CD4-positive, alpha-beta T cell treated with Interleukin-4 for 1 hour (primary cell): ENCODE measurements around the gene WDFY1.
"Not testable (repeated sequence)": the region's sequence is repeated elsewhere in the genome, so short reads cannot be mapped to it uniquely, and the experiment has no call there.

Source experiments
- DNase-seq, 2 donors: peaks; one replicate each; pipeline ENCODE4 v3.0.0-alpha.2; 2020 to 2022

The WDFY1 gene

DNA sequence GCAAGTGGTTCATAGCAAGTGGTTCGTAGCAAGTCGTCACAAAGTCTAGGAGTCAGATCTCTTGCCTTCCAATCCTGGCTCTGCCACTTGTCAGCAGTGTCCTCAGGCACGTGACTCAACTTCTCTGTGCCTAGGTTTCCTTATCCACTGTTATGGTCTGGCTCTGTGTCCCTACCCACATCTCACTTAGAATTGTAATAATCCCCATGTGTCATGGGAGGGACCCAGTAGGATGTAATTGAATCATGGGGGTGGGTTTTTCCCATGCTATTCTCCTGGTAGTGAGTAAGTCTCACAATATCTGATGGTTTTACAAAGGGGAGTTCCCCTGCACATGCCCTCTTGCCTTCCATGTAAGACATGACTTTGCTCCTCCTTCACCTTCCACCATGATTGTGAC lies 55.9 kb downstream of the WDFY1 start:
- DNase-seq = no peak

DNA sequence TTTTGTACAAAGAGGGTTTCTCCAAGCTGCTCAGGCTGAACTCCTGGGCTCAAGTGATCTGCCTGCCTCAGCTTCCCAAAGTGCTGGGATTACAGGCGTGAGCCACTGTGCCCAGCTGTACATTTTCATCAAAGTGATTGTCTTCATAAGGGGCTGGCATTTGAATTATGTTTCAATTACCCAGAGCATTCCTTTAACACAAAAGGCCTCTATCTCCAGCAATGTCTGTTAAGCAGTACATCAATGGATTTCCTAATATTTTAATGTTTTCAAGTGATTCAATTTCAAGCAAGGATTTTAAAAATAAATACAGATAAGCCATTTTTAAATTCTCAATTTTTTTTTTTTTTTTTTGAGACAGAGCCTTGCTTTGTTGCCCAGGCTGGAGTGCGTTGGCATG lies 56.9 kb downstream of the WDFY1 start:
- no peak for DNase-seq

GRCh38 chr2:223887127-223887526 lies 58.0 kb downstream of the WDFY1 start:
- no peak for DNase-seq

GRCh38 chr2:223886726-223887125 lies 58.4 kb downstream of the WDFY1 start:
- DNase-seq = no peak

GRCh38 chr2:223884399-223884798 lies 60.7 kb downstream of the WDFY1 start:
- DNase-seq = no peak

DNA sequence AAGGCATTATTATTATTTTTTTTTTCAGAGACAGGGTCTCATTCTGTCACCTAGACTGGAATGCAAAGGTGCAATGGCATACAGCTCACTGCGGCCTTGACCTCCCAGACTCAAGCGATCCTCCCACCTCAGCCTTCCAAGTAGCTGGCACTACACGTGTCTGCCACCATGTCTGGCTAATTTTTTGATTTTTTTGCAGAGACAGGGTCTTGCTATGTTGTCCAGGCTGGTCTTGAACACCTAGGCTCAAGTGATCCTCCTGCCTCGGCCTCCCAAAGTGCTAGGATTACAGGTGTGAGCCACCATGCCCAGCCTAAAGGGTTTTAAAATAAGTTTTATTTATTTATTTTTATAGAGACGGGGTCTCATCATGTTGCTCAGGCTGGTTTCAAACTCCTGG lies 62.4 kb downstream of the WDFY1 start:
- no peak for DNase-seq

GRCh38 chr2:223880796-223881195 lies 64.3 kb downstream of the WDFY1 start:
- DNase-seq = no peak

GRCh38 chr2:223877721-223878410 lies 67.3 kb downstream of the WDFY1 start:
- no peak for DNase-seq

DNA sequence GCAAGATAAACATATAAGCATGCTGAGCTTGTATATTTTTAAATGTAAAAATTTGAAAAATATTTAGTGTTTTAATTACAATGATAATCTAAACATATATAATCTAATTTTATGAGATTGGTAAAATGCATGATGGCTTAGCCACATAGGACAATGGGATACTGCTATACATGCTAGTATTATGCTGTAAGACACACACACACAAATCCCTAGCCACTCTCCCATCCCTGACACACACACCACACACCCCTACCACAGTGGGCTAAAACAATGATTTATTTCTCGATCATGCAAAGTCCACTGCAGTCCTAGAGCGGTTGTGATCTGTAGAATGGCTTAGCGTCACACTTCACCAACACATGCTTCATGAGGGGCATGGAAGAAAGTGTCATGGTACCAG lies 71.5 kb downstream of the WDFY1 start:
- no peak for DNase-seq

GRCh38 chr2:223872772-223873171 lies 72.4 kb downstream of the WDFY1 start:
- DNase-seq = not testable (repeated sequence)

DNA sequence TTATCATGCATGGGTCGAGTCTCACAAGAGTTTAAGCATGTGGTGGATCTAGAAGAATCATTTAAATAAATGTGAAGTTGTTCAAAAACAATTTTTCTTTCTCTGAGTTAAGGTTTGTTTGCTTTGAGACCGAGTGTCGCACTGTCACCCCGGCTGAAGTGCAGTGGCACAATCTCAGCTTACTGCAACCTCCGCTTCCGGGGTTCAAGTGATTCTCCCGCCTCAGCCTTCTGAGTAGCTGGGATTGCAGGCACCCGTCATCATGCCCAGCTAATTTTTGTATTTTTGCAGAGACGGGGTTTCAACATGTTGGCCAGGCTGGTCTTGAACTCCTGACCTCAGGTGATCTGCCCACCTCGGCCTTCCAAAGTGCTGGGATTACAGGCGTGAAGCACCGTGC lies 73.5 kb downstream of the WDFY1 start:
- DNase-seq = not testable (repeated sequence)

GRCh38 chr2:223870840-223871611 lies 74.1 kb downstream of the WDFY1 start:
- DNase-seq = no peak

- DNase-seq = no peak
Observed at GRCh38 chr2:223868005-223868404, 77.1 kb downstream of the WDFY1 start.

- DNase-seq = peak in 1 of 2 donors; percentile 35
Observed at GRCh38 chr2:223865907-223866508, 79.1 kb downstream of the WDFY1 start.

DNA sequence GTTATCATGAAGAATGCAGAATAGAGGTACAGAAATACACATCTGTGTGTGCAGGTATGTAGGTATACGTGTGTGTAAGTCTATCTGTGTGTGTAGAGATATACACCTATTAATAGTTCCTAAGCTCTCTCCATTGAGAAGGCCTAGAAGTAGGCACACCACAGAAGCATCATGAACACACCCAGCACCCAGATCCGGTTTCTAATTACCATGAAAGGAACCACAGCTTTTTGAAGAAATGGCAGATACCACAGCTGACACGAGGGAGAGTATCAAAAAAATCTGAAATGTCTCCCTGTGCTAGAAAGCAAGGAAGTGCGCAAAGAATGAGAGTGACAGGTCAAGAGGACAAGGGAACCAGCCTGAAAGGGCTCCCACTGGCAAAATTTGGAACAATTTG lies 80.0 kb downstream of the WDFY1 start:
- DNase-seq = peak; percentile 19 to 67

- no peak for DNase-seq
Observed at GRCh38 chr2:223863491-223863890, 81.6 kb downstream of the WDFY1 start.

DNA sequence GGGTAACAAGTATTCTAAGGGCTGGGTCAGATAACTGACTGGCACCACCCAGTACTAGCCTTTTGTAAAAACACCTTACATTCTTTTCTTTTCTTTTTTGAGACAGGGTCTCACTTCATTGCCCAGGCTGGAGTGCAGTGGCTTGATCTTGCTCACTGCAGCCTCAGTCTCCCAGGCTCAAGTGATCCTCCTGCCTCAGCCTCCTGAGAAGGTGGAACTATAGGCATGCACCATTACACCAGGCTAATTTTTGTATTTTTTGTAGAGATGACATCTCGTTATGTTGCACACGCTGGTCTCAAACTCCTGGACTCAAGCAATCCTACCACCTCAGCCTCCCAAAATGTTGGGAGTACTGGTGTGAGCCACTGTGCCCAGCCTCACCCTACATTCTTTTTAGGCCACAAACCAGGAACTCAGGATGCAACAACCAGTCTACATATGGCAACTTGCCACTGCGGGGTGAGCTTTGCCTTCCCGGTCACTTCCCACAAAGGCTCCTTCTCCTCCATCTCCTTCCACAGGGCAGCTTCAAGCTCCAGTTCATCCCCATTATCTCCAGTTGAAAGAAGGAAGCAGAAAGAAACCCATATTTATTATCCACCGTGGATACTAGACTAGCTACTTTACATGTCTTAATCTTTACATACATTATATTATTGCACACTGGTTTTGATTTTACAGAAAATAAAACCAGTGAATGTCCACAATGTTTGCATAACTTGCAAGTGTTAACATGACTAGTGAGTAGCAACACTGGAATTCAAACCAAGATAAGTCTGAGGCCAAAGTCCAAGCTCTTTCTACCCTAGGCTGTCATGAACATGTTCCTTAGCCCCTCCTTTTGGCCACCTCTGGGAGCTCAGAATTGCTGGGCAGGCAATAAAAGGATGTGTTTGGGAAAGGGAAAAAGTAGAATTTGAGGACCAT lies 84.1 kb downstream of the WDFY1 start:
- DNase-seq = no peak

DNA sequence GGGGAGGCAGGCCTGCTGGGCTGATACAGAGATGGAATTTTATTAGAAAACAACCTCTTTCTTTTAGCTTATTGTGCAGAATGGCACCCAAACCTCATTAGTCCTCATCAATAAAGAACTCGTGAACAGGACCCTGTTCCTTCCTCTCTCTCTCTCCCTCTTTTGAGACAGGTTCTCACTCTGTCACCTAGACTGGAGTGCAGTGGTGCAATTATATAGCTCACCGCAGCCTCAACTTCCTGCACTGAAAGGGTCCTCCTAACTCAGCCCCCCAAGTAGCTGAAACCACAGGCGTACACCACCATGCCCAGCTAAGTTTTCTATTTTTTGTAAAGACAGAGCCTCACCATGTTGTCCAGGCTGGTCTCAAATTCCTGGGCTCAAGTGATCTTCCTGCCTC lies 86.1 kb downstream of the WDFY1 start:
- DNase-seq = no peak

DNA sequence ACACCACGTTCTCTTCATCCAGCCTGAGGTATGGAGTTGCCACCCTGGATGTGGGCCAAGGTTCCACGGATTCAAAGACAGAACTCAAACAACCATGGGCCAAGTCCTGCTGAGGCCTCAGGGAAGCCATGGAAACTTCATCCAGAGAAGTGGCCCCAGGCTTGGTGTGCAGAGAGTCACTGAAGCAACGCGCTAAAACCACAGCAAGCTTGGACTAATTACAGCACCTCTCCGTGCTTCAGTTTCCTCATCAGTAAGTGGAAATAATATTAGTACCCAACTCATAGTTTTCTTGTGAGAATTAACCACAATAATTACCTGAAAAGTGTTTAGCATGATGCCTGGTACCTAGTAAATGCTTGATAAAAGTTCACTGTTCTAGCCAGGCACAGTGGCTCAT lies 88.6 kb downstream of the WDFY1 start:
- DNase-seq = no peak

GRCh38 chr2:223856021-223856420 lies 89.1 kb downstream of the WDFY1 start:
- DNase-seq = no peak

- no peak for DNase-seq
Observed at GRCh38 chr2:223855426-223855825, 89.7 kb downstream of the WDFY1 start.

DNA sequence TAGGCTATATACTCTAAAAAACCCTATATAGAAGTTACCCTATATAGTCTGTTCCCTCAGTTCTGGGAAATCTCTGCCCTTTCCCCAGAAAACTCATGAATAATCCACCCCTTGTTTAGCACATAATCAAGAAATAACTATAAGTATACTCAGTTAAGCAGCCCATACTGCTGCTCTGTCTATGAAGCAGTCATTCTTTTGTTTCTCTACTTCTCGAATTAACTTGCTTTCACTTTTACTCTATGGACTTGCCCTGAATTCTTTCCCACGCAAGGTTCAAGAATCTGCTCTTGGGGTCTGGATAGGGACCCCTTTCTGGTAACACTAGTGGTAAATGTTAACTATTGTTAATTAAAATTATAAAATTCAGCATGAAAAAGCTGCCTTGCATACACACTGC lies 90.4 kb downstream of the WDFY1 start:
- DNase-seq = no peak

GRCh38 chr2:223853425-223853837 lies 91.7 kb downstream of the WDFY1 start:
- no peak for DNase-seq
